NCI-H2029 treated with DMSO at 0.1 percent for 48 hours (cell line): ENCODE results near the gene SETD2.

Experiments used
- DNase-seq: peaks from one replicate; lab custom pipeline; 2025; lab: John Stamatoyannopoulos, UW

Gene SETD2

GRCh38 chr3:46998121-46998851, 165.6 kb downstream of the SETD2 start:
- DNase-seq: no peak

- DNase-seq: no peak
These were observed 166.3 kb downstream of the SETD2 start for GRCh38 chr3:46997453-46998091.

- DNase-seq: no peak
These were observed 167.0 kb downstream of the SETD2 start for GRCh38 chr3:46996689-46997452.

GRCh38 chr3:46995901-46996562, 167.9 kb downstream of the SETD2 start:
- no peak for DNase-seq

- DNase-seq: no peak
These were observed 168.8 kb downstream of the SETD2 start for GRCh38 chr3:46994801-46995731.

GRCh38 chr3:46993986-46994385, 169.9 kb downstream of the SETD2 start:
- no peak for DNase-seq

- no peak for DNase-seq
These were observed 170.6 kb downstream of the SETD2 start for GRCh38 chr3:46993292-46993691.

- DNase-seq: no peak
These were observed 171.7 kb downstream of the SETD2 start for GRCh38 chr3:46992231-46992630.

- no peak for DNase-seq
These were observed 172.3 kb downstream of the SETD2 start for GRCh38 chr3:46991406-46992165.

- no peak for DNase-seq
These were observed 173.1 kb downstream of the SETD2 start for GRCh38 chr3:46990573-46991374.

- DNase-seq: no peak
These were observed 174.6 kb downstream of the SETD2 start for GRCh38 chr3:46989146-46989810.

- no peak for DNase-seq
These were observed 175.3 kb downstream of the SETD2 start for GRCh38 chr3:46988616-46989015.

GRCh38 chr3:46987743-46988401, 176.0 kb downstream of the SETD2 start:
- no peak for DNase-seq

- DNase-seq: no peak
These were observed 176.6 kb downstream of the SETD2 start for GRCh38 chr3:46987319-46987742.

- no peak for DNase-seq
These were observed 177.1 kb downstream of the SETD2 start for GRCh38 chr3:46986782-46987310.

- no peak for DNase-seq
These were observed 177.7 kb downstream of the SETD2 start for GRCh38 chr3:46986055-46986730.

GRCh38 chr3:46985588-46985987, 178.3 kb downstream of the SETD2 start:
- no peak for DNase-seq
